NCI-H146 treated with DMSO at 0.1 percent for 48 hours (cell line): ENCODE results near the gene SLC2A10.
A peak's percentile ranks its signal among the peaks of the same experiment; 100 is the strongest.

ENCODE experiments used
- DNase-seq: peaks from one replicate; lab custom pipeline; 2025; ENCODE audit not compliant: unreplicated experiment; lab: John Stamatoyannopoulos, UW

Gene SLC2A10

GRCh38 chr20:46681032-46681854, 28.2 kb upstream of the SLC2A10 start:
- DNase-seq, result peak; percentile 80

DNA sequence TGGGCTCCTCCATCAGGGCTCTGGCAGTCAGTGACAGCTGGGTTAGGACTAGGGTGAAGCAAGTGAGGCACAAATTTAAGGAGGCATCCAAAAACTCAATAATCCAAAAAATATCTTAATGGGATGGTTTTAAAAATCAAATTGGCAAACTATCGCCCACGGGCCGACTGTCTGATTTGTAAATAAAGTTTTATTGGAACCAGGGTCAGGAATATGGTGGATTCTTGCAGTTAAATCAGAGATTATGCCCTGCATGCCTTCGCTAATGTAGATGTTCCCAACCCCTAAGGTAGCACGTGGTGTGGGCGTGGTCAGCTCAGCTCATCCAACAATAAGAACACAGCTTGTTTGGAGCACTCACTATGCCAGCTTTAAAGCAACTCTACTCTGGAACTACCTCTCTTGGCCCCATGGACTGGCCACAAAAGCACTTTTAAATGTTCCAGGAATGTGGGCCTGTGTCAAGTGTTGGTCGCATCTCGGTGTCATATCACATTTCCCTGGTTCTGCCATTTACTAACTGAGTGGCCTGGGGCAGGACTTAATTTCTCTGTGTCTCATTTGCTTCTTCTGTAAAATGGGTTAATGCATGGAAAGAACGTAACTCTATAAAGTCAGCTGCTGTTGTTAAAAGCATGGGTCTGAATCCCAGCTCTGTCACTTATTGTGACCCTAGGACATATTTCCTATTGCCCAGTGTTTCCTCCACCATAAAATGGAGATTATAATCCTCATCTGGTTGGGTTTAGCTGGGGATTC, 27.2 kb upstream of the SLC2A10 start:
- DNase-seq, result no peak

DNA sequence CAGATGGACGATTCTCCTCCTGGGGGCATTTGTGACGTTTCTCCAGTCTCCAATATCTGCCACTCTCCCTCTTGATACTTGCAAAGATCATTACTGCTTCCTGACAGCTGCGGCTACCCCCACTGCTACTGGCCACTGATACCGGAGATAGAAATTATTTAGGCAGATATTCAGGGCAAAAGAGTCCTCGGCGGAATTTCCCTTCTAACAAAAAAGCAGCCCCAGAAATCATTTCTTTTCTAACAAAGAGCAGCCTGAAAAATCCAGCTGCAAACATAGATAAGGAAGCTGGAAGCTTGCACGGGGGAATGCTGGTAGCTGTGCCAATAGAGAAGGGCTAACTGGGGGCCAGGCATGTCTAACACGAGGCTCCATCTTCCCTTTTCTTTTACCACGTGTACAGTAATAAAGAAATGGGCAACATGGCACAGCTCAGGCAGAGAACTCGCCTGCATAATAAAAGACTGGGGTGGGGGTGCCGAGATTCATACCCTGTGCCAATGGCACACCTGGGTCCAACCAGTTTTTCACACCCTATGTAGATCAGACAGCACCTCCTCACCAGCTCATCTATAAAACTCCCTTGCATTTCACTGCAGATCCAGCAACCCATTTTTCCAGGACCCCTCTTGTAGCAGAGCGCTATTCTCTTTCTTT, 26.3 kb upstream of the SLC2A10 start:
- DNase-seq, result no peak

DNA sequence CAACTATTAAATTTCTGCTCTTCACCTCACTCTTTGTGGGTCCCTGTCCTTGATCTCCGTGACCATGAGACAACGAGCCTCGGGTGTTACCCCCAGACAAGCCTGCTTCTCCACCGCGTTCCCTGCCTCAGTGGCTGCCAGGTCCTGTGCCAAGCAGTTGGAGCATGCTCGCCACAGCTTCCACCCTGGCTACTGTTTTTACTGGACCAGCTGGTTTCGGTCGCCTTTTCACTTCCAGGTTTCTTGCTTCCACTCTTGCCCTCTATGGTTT, 25.8 kb upstream of the SLC2A10 start:
- DNase-seq, result no peak

- no peak for DNase-seq
These were observed 25.3 kb upstream of the SLC2A10 start for GRCh38 chr20:46683939-46684750.

- no peak for DNase-seq
These were observed 21.0 kb upstream of the SLC2A10 start for GRCh38 chr20:46688151-46689081.

- peak; percentile 88 for DNase-seq
These were observed 20.2 kb upstream of the SLC2A10 start, which contains the start of gene TP53RK for GRCh38 chr20:46689082-46689753. TSS of gene TP53RK (minus strand) at chr20:46689444. CDS start at chr20:46689414, 30 bp downstream.

GRCh38 chr20:46689754-46690085, 19.7 kb upstream of the SLC2A10 start:
- DNase-seq, result no peak

- no peak for DNase-seq
These were observed 19.0 kb upstream of the SLC2A10 start for GRCh38 chr20:46690219-46691106.

DNA sequence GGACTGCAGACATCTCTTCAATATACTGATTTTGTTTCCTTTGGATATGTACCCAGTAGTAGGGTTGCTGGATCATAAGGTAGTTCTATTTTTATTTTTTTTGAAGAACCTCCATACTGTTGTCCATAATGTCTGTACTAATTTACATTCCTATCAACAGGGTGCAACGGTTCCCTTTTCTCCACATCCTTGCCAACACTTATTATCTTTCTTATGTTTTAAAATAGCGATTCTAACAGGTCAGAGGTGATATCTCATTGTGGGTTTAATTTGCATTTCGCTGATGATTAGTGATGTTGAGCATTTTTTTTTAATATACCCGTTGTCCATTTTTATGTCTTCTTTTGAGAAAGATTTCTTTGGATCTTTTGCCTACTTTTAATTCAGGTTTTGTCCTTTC, 18.3 kb upstream of the SLC2A10 start:
- DNase-seq, result no peak

- DNase-seq, result no peak
These were observed 15.0 kb upstream of the SLC2A10 start for GRCh38 chr20:46694484-46694883.

GRCh38 chr20:46695892-46696291, 13.6 kb upstream of the SLC2A10 start:
- peak; percentile 73 for DNase-seq

- DNase-seq, result no peak
These were observed 12.6 kb upstream of the SLC2A10 start for GRCh38 chr20:46696791-46697279.

- DNase-seq, result no peak
These were observed 10.7 kb upstream of the SLC2A10 start for GRCh38 chr20:46698788-46699187.

GRCh38 chr20:46699651-46700359, 9.6 kb upstream of the SLC2A10 start:
- DNase-seq, result peak; percentile 7

GRCh38 chr20:46700481-46700880, 9.0 kb upstream of the SLC2A10 start:
- DNase-seq, result no peak

DNA sequence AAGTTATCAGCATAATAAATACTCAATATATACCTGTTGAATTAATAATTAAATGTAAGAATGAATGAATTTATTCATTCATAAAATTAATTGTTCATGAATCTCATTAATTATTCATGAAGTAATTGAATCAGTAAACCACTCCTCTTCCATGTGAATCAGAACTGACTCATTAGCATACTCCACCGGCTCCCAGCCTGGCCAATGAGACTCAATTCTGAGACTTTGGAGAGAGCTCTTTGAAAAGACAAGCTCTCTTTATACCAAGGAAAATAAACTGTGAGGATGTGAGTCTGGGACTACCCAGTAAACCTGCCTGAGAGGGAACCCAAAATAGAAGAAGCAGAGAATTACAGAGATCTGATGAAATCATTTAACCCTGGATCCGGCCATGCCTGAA, 8.4 kb upstream of the SLC2A10 start:
- DNase-seq, result no peak

- no peak for DNase-seq
These were observed 7.9 kb upstream of the SLC2A10 start for GRCh38 chr20:46701556-46701955.
